GM19099 (cell line): Measurements from ENCODE around the gene CALD1.

ENCODE experiments used
- POLR2A ChIP-seq: IDR thresholded peaks from 3 replicates; pipeline ENCODE4 v1.6.1; 2011; ENCODE audit warnings: low read depth; ENCODE audit not compliant: insufficient read length; ENCODE audit errors: extremely low read depth

The CALD1 gene

DNA sequence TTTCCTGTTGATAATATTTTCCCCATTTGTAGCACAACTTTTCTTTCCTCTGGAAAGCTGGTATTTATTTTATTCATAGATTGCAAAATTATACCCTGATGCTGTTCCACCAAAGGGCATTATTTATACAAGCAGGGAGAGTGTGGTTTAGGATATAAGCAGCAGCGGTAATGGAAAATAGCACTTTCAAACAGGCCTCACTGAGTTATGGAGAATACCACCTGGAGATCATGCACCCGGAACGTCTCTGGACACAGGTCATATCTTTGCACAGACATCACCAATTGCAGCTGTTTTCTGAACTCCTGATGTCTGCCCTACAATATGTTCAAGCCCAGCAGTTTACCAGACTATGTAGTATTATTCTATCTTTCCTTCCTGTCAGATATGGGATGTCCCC is 2.0 kb upstream of the CALD1 start:
- TF ChIP-seq POLR2A, result no peak

DNA sequence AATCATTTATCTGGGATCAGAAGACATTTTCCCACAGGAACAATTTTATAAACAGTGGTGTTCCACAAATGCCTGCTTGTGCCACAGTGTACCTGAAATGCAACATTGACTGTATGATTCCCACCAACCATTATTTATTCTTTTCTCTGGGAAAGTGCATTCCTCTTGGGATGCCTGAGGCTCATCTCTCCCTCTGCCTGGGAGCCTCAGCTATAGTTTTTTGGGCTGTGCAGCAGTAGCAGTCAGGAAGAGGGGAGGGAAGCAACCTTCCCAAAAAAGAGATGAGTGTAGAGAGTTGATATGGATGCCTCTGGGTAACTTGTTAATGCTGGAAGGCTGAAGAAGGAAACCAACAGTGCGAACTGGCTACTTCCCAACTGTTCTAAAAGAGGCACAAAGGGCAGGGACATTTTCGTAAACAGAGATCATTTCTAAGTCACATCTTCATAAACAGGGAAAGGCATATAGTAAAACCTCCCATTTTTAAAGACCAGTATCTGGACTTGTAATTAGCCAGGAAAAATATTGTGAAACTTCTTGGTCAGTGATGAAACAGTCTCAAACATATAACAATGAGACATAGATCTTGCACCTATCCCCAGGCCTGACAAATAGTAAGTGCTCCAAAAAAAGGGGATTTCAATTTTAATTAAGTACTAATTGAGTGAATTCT is 1.4 kb upstream of the CALD1 start:
- TF ChIP-seq POLR2A, result no peak

DNA sequence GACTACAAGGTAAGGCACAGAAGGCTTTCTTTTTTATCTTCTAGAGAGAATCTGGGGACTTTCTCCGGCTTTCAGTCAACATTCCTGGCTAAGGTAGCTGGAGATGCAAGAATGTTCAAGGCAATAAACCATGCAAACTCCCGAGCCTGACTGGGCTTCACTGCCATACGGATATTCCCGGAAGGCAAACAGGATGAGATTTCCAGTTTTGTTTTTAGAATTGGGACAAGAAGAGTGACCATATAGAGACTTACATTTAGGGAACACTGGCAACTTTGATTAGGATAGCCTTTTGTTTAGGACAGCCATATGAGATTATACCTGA is 269 bp downstream of the CALD1 start:
- TF ChIP-seq POLR2A, result no peak

DNA sequence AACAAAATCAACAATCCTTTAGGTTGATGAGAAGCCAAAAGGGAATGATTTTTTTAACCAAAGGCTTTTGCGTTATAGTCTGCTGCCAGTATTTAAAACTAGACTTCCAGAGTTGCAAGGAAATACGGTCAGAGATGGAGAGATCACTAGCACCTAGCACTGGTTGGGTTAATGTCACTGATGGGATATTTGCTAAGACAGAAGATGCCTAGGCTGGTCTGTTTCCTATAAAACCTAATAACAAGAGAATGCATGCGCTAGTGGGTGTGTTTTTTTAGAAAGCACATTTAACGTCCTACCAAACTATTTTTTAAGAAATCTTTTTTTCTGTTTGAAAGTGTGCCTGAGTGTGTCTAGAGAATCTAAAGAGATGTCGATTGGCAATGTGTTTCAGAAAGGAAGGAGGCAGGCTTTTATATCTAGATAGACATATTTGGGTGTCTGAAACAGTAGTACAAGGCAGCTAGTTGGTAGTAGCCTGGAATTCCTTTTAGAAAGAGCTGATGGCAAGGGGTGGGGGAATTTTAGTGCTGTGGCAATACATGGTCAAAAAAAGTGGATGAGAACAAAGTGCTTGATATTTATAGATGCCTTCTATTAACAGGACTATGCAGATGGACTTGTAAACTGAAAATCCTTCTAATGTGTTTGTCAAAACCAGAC is 863 bp downstream of the CALD1 start:
- no peak for TF ChIP-seq POLR2A

DNA sequence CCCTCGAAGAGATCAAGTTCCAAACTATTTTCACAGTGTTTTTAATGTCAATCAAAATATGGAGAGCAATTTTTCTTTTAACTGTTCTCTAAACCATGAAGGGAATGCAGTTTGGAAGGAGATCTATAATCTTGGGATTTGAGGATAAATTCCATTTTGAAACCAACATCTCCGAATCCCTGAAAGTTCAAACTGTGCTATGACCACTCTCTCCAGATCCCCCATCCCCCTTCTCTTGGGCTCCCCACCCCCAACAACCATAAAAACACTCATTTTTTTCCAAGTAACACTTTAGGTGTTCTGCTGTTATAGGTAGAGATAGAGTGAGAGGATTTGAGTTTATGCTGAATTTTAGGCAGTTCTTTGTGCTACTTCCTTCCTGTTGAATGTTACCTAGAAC is 1.7 kb downstream of the CALD1 start:
- no peak for TF ChIP-seq POLR2A

DNA sequence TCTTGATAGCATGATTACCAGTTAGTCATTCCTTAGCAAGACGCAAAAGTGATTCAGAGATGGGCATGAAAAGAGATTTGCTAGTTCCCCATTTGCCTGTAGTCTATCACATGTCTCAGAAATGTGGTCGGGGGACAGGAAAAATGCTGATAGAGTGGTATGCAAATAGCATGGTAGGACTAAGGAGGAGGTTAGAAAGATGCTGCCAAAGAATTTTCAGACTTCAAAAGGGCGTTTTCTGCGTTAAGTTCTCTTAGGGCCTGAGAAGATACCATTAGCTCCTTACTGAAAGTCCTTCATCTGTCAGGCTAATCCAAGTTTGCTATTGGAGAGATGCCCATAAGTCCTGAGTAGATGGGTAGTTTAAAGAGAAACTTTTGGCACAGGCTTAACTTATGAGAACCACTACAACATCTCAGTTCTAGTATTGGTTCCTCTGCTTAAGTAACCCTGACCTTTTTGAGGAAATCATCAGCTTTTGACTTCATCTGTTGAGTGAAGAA is 2.7 kb downstream of the CALD1 start:
- TF ChIP-seq POLR2A, result no peak

DNA sequence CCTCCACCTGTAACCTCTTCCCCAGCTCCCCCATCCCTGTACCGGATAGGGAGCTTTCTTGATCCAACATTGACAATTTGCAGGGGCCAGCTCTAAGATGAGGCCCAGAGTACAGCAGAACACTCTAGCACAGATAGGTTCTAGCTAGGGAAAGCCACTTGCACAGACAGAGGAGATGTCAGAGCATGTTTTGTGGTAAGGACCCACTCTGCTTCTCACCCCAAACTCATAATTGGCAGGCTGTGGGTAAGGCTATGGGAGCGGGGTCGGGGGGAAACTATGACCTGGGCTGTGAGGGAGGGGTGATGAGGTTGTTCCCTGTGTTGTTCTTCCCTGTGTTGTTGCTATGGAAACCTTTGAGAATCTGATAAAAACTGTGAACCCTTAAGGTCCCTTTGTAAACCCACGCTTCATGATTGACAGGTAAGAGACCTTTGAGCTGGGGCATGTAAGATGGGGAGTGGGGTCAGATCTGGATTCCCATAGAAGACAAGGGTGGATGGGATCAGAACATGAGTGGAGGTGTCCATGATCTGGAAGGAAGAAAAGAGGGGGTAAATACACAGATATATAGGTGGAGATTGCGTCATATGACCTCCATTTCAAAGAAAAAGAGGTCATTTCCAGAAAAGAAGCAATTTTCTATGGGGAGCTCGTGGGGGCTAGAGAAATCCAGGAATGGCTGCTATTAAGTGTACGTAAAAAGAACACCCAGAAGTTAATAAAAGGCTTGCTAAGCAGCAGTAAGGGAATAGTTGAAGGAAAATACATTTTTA is 4.0 kb downstream of the CALD1 start:
- TF ChIP-seq POLR2A, result no peak

DNA sequence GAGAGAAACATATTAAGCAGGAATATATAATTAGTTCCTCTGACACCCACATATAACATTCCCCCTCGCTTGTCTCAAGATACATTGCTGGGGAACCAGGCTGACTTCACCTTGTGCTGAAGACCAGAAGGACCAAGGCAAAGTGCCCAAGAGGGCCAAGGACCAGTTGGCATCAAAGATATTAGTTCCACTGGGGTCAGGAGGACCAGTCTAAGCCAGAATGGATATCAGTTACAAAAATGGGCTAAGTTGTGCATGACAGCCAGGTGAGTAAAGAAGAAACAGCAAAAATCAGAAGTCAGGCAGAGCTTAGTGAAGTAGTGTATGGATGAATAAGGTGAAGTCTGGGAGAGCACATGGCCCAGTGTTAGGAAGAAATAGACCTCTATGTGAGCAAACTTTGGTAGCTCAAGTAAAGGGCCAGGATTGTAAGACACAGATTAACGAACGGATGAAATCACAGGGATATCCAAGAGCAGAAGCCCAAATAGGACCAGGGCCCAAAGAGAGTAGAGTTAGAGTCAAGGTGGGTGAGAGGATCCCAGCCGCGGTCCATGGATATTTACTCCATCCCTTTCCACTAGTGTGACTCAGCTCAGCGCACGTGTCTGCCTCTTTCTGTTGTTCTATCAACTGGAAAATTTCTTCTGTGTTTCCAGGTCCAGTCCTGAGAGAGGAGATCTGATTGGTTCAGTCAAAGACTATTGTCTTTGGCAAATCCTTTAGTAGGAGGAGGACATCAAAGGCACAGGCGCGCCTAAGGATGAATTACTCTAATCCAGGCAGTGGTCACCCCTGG is 5.0 kb downstream of the CALD1 start:
- TF ChIP-seq POLR2A, result no peak

DNA sequence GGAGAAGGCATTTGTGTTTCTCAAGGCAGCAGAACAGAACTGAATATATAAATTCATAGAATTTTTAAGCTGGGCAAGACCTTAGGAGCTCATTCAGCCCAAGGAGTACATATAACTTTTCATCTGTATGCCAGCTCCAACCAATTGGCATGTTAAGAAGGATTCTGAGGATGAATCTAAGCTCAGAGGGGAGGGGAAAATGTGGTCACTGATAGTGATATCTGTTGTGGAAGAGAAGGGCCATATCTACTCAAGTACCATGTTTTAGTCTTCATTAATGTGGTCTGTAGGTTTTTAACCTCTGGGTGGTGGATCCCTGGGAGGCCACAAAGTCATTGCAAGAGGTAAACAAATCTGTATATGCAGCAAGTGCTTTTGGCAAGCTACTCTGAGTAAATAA is 6.4 kb downstream of the CALD1 start:
- no peak for TF ChIP-seq POLR2A

DNA sequence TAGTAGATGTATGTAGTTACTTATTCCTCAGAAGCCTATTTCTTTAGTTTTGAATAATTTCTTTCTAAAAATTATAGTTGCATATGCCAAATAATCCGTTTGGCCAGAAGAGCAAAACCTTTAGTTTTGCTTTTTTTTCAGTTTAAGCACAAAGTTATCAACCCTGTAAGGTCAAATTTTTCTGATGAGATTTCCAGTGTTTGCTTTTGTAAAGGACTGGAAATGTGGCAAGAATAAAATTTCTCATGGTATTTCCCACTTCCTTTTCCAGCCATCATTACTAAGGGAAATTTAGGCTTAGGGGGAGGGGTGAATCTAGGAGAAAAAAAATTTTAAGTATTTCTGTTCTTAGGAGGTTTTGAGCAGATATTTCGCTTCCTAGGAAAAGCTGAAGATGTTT is 7.6 kb downstream of the CALD1 start:
- TF ChIP-seq POLR2A, result no peak

DNA sequence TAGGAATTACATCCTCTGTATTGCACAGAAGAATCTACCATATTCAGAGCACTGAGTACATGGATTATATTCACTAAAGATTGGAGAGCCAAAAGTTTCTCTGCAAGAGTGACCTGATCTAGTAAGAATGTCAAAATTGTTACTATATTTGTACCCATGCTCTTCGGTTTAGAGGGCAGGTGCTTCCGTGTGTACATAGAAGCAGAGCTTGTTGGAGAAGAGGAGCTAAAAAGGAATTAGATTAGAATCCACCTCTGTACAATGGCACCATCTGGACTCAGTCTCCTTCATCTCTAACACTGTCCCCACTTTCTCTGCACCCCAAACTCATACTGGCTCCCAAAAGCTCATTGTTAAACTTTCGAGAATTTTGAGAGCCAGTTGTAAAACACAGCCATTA is 8.3 kb downstream of the CALD1 start:
- no peak for TF ChIP-seq POLR2A

DNA sequence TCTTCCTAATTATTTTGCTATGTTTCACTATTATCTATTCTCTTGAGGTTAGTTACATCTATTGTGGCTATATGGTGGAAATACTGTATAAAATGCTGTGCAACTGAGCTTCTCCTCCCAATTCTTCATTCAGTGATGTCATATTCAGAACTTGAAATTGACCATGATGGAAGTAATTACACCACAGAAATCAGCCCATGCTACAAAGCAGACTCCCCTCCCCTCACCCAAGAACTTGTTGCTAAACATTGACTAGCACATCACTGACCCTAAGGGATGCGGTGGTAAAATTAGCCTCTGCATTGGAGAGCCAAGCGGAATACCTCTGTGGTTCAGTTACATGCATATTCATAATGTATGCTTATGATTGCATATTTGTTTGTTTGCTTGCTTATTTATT is 8.8 kb downstream of the CALD1 start:
- TF ChIP-seq POLR2A, result no peak

DNA sequence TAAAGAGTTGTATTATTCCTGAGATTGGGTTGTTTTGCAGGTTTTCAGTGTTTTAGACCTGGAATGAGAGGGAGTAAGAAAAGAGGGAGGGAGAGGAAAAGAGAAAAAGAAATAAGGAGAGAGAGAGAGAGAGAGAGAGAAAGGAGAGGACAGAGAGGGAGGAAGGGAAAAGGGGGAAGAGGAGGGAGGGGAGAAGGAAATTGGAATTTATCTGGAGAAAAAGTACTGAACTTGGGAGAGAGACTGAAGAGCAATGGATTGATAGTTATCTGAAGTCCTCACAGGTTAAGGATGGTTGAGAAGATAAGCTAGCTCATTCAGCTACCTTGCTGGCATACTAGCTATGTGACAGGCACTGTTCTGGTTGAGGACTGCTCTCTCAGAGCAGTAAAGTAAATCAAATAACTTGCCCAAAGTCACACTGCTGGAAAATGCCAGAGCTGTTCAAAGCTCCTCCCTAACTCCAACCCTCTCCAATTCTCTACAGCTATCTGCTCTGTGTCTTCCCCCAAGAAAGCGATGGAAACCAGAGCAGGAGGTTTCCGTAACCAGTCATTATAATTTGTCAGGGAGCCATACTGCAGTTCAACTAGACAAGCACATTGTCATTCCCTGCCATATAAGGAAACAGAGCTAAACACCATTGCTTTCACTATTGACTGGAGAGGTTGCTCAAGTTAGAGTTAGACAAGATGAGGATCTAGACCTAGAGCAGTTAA is 10.7 kb downstream of the CALD1 start:
- TF ChIP-seq POLR2A, result no peak

DNA sequence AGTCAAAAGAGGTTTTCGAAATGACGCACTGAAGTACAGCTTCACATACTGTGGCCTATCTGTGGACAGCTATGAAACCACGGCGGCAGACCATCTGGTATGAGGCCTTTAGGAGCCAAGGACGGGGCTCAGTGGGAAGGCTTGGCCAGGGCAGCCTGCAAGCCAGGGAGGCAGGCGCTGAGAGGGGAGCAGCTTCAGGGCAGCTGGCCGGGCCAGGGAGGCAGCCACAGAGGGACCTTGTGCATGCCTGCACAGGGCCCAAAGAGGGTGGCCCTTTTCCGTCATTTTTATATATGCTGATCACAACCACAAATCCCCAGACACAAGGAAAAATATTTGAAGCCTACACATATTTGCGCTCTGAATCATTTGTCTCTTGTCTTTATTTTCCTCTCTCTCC is 13.5 kb downstream of the CALD1 start:
- TF ChIP-seq POLR2A, result no peak

DNA sequence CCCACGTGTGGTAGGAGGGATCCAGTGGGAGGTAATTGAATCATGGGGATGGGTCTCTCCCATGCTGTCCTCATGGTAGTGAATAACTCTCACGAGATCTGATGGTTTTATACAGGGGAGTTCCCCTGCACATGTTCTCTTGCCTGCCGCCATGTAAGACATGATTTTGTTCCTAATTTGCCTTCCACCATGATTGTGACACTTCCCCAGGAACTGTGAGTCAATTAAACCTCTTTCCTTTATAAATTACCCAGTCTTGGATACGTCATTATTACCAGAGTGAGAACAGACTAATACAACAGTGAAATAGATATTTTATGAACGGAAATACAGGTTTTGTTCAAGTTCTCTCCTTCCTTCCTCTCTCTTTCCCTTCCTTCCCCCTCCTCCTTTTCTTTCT is 15.8 kb downstream of the CALD1 start:
- no peak for TF ChIP-seq POLR2A
